Tongue (tissue), 2 donors: ENCODE measurements around the gene ACTR10. TPM values are rescaled to one million over a fixed set of nuclear protein-coding genes. Genes with fewer than 3 reads are reported as not detected.

Experiments used
- DNase-seq: peaks from one replicate; pipeline ENCODE4 v3.0.0-alpha.2; 2015
- total RNA-seq: library from RNA; depleted of rRNA; stranded (reverse); fragments of >200 nt; gene quantifications from one replicate; pipeline ENCODE4 v1.2.3, GENCODE V29; 2014

Gene ACTR10
- 79.3 TPM for total RNA-seq

DNA sequence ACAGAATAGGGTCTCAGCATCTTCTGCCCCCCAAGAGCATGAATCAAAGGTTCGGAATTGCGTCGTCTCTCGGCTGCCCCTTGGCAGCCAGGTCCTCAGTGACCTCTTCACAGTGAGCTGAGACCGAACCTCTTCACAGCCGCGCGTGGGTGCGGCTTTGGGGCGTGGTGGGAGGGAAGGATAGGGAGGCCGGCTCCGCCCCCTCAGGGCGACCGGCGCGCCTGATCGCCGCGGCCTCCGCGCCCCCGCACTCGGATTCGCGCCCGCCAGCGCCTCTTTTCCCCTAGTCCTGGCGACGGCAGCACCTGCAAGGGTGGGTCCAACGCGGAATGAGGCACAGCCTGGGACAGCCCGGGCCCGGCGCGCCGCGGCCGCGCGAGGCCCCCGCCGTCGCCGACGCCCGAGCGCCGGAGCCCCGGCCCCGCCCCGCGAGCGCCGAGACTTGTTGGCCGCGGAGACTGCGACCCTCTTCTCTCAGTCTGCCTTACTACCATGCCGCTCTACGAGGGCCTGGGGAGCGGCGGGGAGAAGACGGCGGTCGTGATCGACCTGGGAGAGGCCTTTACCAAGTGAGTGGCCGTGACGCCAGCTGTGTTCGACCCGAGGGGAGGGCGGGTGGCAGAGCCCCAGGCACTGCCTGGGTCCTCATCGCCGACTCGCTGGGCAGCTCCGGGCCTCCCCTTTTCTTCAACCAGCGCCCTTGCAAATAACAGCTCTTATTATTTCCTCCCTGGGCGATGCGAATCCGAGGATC is at the start of gene ACTR10:
Gene ACTR10, plus strand, starts transcription at position 424 of the 754 bp plus-strand sequence. Its CDS starts 69 bp downstream, at position 493.
- peak; percentile 93 for DNase-seq

DNA sequence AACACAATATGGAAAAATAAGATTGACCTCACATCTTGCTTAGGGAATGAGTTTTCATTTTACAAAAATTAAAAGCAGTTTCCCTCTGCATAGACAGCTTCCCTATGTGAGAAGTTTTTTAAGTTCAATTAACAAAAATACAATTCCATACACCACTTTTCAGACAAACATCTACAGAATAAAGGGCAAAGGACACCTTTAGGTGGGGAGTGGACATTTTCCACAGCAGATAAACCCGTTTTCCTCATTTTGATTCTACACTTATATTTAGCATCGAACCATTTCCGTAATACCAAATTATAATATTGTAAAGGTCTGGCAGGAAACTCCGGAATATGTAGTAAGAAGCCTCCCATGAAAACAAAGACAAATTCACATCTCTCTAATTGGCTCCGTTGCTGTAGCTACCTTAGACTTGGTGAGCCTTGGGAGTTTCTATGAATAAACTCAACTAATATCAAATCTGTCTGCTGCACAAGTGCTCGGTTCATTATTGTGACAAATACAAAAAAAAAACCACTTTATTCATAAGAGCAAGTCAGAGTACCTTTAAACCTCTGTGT is 49.6 kb upstream of the ACTR10 start:
- no peak for DNase-seq

DNA sequence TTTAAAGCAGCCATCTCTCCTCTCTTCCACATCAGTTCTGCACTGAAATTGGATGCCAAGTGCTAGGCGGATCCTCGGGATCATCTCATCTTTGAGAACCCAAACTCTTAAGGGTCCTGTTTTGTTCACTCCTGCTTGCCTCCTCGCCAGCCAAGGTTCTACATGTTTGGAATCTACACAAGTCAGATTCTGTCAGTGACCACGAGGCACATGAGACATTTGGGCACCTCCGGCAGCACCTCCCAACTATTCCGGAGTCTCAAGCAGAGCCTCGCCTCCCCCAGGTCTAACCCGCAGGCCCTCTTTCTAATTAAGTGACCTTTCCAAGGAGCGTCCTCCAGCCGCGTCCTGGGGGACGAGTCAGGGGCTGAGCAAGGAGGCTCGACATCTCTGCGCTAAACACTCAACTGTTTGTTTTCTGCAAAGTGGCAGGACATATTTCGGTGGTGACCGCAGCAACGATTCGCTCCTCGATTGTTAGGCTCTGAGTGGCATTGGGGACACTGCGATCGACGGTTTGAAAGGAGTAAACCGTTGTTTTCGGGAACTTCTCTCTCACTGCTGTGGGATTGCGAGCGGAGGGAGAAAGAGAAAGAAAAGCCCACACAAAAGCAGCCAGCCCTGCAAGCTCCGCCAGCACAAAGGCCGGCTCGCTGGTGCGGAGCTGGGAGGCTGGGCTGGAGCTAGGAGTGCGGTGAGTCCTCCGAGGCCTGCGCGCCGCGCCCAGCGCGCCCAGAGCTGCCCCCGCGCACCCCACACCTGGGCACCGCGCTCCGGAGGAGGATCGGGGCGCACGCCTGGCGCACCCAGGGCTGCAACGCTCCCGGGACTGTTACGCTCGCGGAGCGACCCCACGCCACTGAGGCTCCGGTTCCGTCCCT is 48.6 kb upstream of the ACTR10 start:
- peak; percentile 59 for DNase-seq

DNA sequence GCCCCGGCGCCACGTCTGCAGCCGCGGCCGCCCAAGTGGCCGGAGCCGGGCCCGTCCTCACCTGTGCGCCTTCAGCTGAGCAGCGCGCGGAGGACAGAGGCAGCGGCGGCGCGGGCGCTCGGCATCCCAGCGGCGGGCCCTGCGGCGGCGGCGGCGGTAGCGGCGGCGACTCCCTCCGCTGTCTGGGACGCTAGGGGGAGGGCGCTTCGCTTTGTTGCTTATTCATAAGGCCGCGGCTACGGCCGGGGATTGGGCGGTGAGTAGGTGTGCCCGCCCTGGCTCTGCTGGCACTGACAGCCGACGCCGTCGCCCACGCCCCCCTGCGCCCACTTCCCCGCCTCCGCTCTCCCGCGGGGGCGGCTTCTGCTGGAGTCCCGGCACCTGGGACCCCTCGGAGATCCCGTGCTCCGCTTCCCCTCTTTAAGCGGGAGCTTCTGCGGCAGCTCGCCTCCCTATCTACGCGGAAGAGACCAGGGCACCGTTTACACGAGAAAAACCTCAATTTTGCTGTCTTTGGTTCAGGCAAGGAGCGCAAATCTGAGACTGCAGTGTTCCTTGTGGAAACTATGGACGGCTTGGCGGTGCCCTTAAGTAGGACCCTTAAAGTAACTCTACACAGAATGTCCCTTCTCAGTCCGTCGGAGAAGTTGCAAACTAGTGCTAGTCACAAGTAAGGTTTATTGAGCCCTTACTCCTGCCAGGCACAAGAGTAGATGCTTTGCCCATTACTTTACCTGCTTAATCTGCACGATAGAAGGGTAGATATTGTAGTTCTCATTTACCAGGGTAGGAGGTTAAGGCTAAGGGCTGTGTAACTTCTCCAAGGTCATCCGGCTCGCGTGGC is 47.7 kb upstream of the ACTR10 start, which contains the start of gene ARMH4:
Gene ARMH4, minus strand, starts transcription at position 200 of the 844 bp plus-strand sequence. CDS start 12,855 bp downstream, outside the sequence.
- peak; percentile 93 for DNase-seq

GRCh38 chr14:58160561-58160960 is 39.4 kb upstream of the ACTR10 start:
- DNase-seq = no peak

GRCh38 chr14:58166005-58166983 is 33.7 kb upstream of the ACTR10 start:
- DNase-seq = peak; percentile 89

- no peak for DNase-seq
These were observed 32.9 kb upstream of the ACTR10 start for GRCh38 chr14:58167057-58167456.

GRCh38 chr14:58167891-58168290 is 32.1 kb upstream of the ACTR10 start:
- DNase-seq = no peak

DNA sequence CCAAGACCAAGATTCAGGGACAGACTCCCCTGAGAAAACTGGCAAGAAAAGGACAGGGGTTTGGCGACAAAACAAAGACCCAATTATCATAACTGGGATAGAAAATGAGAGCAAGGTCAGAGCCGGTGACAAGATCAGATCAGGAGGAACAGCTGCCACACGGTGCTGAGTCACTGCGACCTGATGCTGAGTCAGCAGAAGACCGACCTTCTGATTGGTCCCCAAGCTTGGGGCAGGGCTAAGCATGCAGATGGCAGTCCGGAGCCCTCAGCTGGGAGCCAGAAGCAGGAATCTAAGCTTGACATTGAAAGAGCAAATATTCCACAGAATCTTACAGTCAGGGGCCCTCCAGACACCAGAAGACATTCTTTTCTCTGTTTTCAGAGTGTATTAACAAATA is 28.9 kb upstream of the ACTR10 start:
- peak; percentile 72 for DNase-seq

GRCh38 chr14:58177125-58177524 is 22.8 kb upstream of the ACTR10 start:
- no peak for DNase-seq

DNA sequence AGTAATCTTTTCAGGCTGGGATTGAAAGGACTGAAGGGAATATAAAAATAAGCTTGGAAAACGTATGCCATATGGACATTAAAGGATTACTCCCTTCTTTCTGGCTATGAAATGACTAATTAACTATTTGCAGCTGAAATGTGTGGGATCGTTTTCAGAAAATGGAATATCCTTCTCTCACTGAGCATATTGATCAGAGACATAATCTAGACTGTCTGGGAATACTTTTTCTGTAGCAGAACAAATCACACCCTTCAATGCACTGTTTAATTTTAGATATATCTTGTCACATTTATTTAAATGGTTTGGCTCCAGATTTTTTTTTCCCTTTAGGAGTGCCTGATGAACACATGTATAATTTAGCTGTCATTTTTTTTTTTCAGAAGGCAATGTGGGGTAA is 10.8 kb upstream of the ACTR10 start:
- DNase-seq = no peak

- DNase-seq = no peak
These were observed 8.0 kb upstream of the ACTR10 start for GRCh38 chr14:58191763-58192601.

- DNase-seq = no peak
These were observed 6.4 kb upstream of the ACTR10 start for GRCh38 chr14:58193542-58193941.

GRCh38 chr14:58196198-58196597 is 3.8 kb upstream of the ACTR10 start:
- DNase-seq = no peak

GRCh38 chr14:58198086-58198485 is 1.9 kb upstream of the ACTR10 start:
- DNase-seq = no peak

DNA sequence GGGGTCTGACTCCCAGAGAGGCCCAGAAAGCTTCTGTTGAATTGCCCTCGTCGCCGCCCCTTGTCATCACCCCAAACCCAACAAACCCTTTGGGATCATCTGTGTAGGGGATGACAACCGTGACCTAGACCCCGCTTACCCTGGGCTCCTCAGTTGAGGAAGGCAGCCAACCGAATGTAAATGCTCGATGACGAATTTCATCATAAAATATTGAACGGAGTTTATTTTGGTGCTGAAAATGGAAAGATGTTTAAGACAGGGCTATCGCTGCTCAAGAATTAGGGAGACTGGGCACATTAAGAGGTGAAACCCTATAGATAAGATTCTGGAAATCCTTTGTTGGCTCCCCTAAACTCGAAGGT is 512 bp downstream of the ACTR10 start:
- DNase-seq = no peak

DNA sequence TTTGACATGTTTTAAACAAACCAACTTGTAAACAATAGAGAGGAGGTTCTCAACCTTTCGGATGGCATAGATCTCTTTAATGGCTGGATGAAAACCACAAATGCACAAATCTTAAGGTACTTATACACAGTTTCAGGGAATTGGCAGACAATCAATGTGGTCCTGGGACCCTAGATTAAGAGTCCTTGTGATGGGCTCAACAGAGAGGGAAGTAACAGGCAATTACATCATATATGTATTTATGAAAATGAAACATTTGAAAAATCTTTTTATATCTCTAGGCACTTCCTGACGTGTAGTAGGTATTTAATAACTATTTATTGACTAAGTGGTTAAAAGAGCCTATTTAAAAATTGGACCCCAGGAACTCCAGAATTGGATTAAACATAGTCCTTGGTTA is 897 bp downstream of the ACTR10 start:
- DNase-seq = no peak

GRCh38 chr14:58213176-58213575 is 13.2 kb downstream of the ACTR10 start:
- no peak for DNase-seq

- no peak for DNase-seq
These were observed 15.4 kb downstream of the ACTR10 start for GRCh38 chr14:58215191-58215914.
